Progenitor cell of endocrine pancreas (in vitro differentiated cells): Measurements from ENCODE around the gene OCRL. TPM values are rescaled to one million over a fixed set of nuclear protein-coding genes. Genes with fewer than 3 reads are reported as not detected.

Experiments
- DNase-seq: peaks from one replicate; pipeline ENCODE4 v3.0.0; 2021; ENCODE audit warnings: low spot score; ENCODE audit not compliant: unreplicated experiment
- H3K27ac Mint-ChIP-seq: 2 replicates; pipeline ENCODE4 v1.8.0; 2021; ENCODE audit warnings: mild to moderate bottlenecking, moderate library complexity, mixed read lengths
- H3K27me3 Mint-ChIP-seq: 2 replicates; pipeline ENCODE4 v1.8.0; 2021; ENCODE audit warnings: mixed read lengths
- H3K36me3 Mint-ChIP-seq: 2 replicates; pipeline ENCODE4 v1.8.0; 2022; ENCODE audit warnings: mixed read lengths; ENCODE audit not compliant: insufficient read depth
- H3K4me1 Mint-ChIP-seq: 2 replicates; pipeline ENCODE4 v1.8.0; 2021; ENCODE audit warnings: low read depth, mixed read lengths
- H3K4me3 Mint-ChIP-seq: 2 replicates; pipeline ENCODE4 v1.8.0; 2021; ENCODE audit warnings: low read depth, mild to moderate bottlenecking, moderate library complexity, mixed read lengths
- H3K9me3 Mint-ChIP-seq: 2 replicates; pipeline ENCODE4 v1.8.0; 2021; ENCODE audit warnings: low read depth, mixed read lengths
- total RNA-seq: library from RNA; stranded (reverse); gene quantifications from 2 replicates; pipeline ENCODE4 v1.2.1, GENCODE V29; 2021
- TF ChIP-seq, protein P1 (sequence below): fragments of 200-600 bp; sonication (generic); IDR thresholded peaks from one replicate; pipeline ENCODE4 v1.5.0; 2021; ENCODE audit warnings: antibody characterized with exemption, mild to moderate bottlenecking; ENCODE audit not compliant: unreplicated experiment

The OCRL gene
- total RNA-seq, 1 donor from 2014 or later, result 57.2 TPM

DNA sequence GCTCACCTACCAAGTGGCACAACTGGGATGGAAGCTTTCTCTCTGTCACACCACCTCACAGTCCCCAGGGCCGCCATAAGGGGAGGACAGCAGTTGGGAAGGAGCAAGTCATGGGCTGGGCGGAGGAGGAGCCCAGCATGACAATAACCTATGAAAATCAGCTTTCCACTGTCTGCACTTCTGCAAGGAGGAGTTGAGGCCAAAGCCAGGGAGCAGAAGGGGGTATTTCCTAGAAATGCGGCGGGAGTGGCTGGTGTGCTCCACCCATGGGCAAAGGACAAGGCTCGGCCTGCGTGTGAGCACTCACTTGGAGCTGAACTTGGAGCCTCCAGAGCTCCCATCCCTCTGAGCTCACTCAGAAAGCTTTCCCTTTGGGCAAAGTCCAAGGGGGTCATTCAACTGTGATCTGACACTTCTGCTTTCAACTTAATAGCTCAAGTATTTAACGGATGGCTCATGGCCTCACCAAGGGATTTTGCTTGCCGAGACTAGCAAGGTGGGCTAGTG is 96.2 kb downstream of the OCRL start:
- no peak for DNase-seq
- Mint-ChIP-seq H3K36me3 (no peaks in the 10 kb centered on the region), H3K27me3 (no peaks in the 10 kb centered on the region), H3K4me3 (no peak overlapping the region), H3K27ac (no peak overlapping the region), H3K4me1 (no peaks in the 10 kb centered on the region), H3K9me3 (peaks cover 3% of the 10 kb centered on the region)
- TF ChIP-seq, protein P1, sequence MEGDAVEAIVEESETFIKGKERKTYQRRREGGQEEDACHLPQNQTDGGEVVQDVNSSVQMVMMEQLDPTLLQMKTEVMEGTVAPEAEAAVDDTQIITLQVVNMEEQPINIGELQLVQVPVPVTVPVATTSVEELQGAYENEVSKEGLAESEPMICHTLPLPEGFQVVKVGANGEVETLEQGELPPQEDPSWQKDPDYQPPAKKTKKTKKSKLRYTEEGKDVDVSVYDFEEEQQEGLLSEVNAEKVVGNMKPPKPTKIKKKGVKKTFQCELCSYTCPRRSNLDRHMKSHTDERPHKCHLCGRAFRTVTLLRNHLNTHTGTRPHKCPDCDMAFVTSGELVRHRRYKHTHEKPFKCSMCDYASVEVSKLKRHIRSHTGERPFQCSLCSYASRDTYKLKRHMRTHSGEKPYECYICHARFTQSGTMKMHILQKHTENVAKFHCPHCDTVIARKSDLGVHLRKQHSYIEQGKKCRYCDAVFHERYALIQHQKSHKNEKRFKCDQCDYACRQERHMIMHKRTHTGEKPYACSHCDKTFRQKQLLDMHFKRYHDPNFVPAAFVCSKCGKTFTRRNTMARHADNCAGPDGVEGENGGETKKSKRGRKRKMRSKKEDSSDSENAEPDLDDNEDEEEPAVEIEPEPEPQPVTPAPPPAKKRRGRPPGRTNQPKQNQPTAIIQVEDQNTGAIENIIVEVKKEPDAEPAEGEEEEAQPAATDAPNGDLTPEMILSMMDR, result no peak

- TF ChIP-seq, protein P1, result peak; percentile 85
- peak; percentile 67 for DNase-seq
- Mint-ChIP-seq H3K27ac (no peak overlapping the region), H3K4me3 (no peak overlapping the region), H3K27me3 (no peaks in the 10 kb centered on the region), H3K9me3 (no peaks in the 10 kb centered on the region), H3K36me3 (no peaks in the 10 kb centered on the region), H3K4me1 (no peaks in the 10 kb centered on the region)
Measured at GRCh38 chrX:129637217-129638109, 97.4 kb downstream of the OCRL start.

DNA sequence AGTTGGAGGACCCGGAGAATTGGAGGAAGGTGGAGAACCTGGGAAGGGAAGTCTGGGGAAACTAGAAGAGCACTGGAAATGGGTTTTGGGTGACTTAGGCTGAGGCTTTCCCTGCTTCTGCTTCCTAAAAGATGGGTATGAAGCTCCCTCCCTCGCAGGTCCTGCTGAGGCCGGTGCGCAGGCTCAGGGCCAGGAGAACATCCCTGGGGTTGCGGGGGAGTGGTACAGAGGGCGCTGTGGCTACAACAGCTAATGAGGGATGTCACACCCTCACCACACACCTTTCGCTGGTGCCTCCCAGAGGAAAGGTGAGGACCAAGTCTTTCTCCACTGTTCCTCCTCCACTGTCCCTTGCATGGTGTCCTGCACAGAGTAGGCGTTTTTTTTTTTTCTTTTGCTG is 98.9 kb downstream of the OCRL start:
- Mint-ChIP-seq H3K27me3 (peaks cover 2% of the 10 kb centered on the region), H3K4me3 (no peak overlapping the region), H3K27ac (no peak overlapping the region), H3K36me3 (no peaks in the 10 kb centered on the region), H3K4me1 (no peaks in the 10 kb centered on the region), H3K9me3 (no peaks in the 10 kb centered on the region)
- TF ChIP-seq, protein P1, result no peak
- DNase-seq, result no peak

- Mint-ChIP-seq H3K4me1 (no peaks in the 10 kb centered on the region), H3K4me3 (no peak overlapping the region), H3K9me3 (no peaks in the 10 kb centered on the region), H3K36me3 (no peaks in the 10 kb centered on the region), H3K27ac (no peak overlapping the region), H3K27me3 (peaks cover 5% of the 10 kb centered on the region)
- TF ChIP-seq, protein P1, result no peak
- DNase-seq, result no peak
Measured at GRCh38 chrX:129640737-129641136, 100.7 kb downstream of the OCRL start.

DNA sequence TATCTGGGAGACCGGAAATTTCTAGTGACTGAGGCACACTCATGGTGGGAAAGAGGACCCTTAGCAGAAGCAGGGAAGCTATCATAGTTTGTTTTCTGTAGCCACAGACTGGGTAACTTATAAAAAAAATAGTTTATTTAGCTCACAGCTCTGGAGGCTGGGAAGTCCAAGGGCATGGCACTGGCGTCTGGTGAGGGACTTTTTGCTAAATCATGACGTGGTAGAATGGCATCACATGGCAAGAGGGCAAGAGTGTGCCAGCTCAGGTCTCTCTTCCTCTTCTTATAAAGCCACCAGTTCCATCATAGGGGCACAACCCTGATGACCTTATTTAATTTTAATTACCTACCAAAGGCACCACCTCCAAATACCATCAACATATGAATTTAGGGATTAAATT is 101.4 kb downstream of the OCRL start:
- no peak for DNase-seq
- Mint-ChIP-seq H3K4me1 (no peaks in the 10 kb centered on the region), H3K27ac (no peak overlapping the region), H3K27me3 (peaks cover 8% of the 10 kb centered on the region), H3K4me3 (no peak overlapping the region), H3K9me3 (no peaks in the 10 kb centered on the region), H3K36me3 (no peaks in the 10 kb centered on the region)
- TF ChIP-seq, protein P1, result no peak
